ENCODE results near the gene KNTC1. TPM values are rescaled to one million over a fixed set of nuclear protein-coding genes. Genes with fewer than 3 reads are reported as not detected.
"Not testable (repeated sequence)": the region's sequence is repeated elsewhere in the genome, so short reads cannot be mapped to it uniquely, and the experiment has no call there.

The KNTC1 gene
- total RNA-seq, 1 donor from 2014 or later, result 64.0 TPM

- Mint-ChIP-seq H3K27me3 (no peaks in the 10 kb centered on the region), H3K9me3 (no peaks in the 10 kb centered on the region), H3K27ac (no peak overlapping the region), H3K4me3 (no peak overlapping the region), H3K36me3 (ENCODE audit: low read depth) (peaks cover 79% of the 10 kb centered on the region), H3K4me1 (peaks cover 4% of the 10 kb centered on the region)
- POLR2A ChIA-PET, result interaction anchor here (2.3 kb wide), 1 partner anchor 14 kb away, joined by 11 read pairs; the partner anchor contains the start of gene ZCCHC8
- CTCF ChIA-PET, result interaction anchor here (1.5 kb wide), 1 partner anchor 16 kb away, joined by 3 read pairs; no protein-coding TSS in a partner anchor
- no peak for TF ChIP-seq CTCF (IDR thresholded peaks at IDR 0.05)
- DNase-seq (no peak), ATAC-seq (ENCODE audit: low read depth) (no peak)
- intact Hi-C loops (cut with micrococcal nuclease), result no loop called here
Observed at GRCh38 chr12:122486805-122487426, 40.1 kb upstream of the KNTC1 start.

DNA sequence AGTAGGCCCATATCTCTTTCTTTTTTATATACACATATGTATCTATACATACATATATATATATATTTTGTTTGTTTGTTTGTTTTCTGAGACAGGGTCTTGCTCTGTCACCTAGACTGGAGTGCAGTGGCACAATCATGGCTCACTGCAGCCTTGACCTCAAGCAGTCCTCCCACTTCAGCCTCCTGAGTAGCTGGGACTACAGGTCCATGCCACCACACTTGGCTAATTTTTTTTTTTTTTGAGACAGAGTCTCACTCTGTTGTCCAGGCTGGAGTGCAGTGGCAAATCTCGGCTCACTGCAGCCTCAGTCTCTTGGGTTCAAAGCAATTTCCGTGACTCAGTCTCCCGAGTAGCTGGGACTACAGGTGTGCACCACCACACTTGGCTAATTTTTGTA lies 39.2 kb upstream of the KNTC1 start:
- POLR2A ChIA-PET; intact Hi-C loops (cut with micrococcal nuclease); ATAC-seq (ENCODE audit: low read depth); H3K4me1 Mint-ChIP-seq; H3K27ac Mint-ChIP-seq; H3K27me3 Mint-ChIP-seq; CTCF ChIA-PET; H3K9me3 Mint-ChIP-seq; H3K4me3 Mint-ChIP-seq; DNase-seq: not testable (repeated sequence)
- H3K36me3 Mint-ChIP-seq (ENCODE audit: low read depth), result peaks cover 82% of the 10 kb centered on the region

- H3K9me3 Mint-ChIP-seq, result no peaks in the 10 kb centered on the region
- DNase-seq (no peak), ATAC-seq (ENCODE audit: low read depth) (no peak)
- no peaks in the 10 kb centered on the region for H3K27me3 Mint-ChIP-seq
- intact Hi-C loops (cut with micrococcal nuclease), result no loop called here
- no peak for TF ChIP-seq CTCF (IDR thresholded peaks at IDR 0.05)
- ChIA-PET POLR2A (interaction anchor here (1.5 kb wide), 1 partner anchor 12 kb away, joined by 4 read pairs; the partner anchor contains the start of gene ZCCHC8), CTCF (interaction anchor here (1.1 to 1.2 kb wide), 2 partner anchors 17 to 133 kb away, joined by 3 read pairs; no protein-coding TSS in a partner anchor)
- H3K36me3 Mint-ChIP-seq (ENCODE audit: low read depth), result peaks cover 74% of the 10 kb centered on the region
- H3K27ac Mint-ChIP-seq, result no peak overlapping the region
- H3K4me3 Mint-ChIP-seq, result no peak overlapping the region
- peaks cover 16% of the 10 kb centered on the region for H3K4me1 Mint-ChIP-seq
Observed at GRCh38 chr12:122489038-122489437, 38.0 kb upstream of the KNTC1 start.

DNA sequence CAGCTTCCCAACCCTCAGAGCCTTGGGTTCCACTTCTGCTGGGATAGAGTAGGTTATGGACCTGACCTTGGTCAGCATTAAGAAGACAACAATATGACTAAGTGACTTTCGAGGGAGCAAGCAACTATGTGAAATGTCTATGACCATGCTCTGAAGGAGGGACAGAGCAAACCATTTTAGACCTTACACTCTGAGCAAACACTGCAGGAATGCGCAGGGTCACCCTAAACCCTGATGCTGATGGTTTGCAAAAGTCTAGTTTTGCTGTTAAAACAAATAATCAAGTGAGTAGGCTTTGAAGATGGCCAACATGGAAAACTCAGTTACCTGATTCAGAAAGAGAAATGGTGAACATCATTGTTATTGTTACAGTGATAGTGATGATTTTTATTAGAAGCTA lies 35.1 kb upstream of the KNTC1 start:
- intact Hi-C loops (cut with micrococcal nuclease), result no loop called here
- ATAC-seq (ENCODE audit: low read depth), result no peak
- no peaks in the 10 kb centered on the region for H3K27me3 Mint-ChIP-seq
- no peak for TF ChIP-seq CTCF (IDR thresholded peaks at IDR 0.05)
- H3K27ac Mint-ChIP-seq, result no peak overlapping the region
- H3K4me3 Mint-ChIP-seq, result no peak overlapping the region
- H3K36me3 Mint-ChIP-seq (ENCODE audit: low read depth), result peaks cover 59% of the 10 kb centered on the region
- peaks cover 22% of the 10 kb centered on the region for H3K4me1 Mint-ChIP-seq
- no peaks in the 10 kb centered on the region for H3K9me3 Mint-ChIP-seq
- ChIA-PET CTCF (interaction anchor here (0.7 kb wide), 1 partner anchor 76 kb away, joined by 4 read pairs; no protein-coding TSS in a partner anchor), POLR2A (interaction anchor here (0.7 to 1.2 kb wide), 2 partner anchors 9 to 702 kb away, joined by 4 to 6 read pairs; partner anchors contain the start of gene ZCCHC8)
- no peak for DNase-seq

- H3K4me1 Mint-ChIP-seq, result peaks cover 27% of the 10 kb centered on the region
- H3K27ac Mint-ChIP-seq; POLR2A ChIA-PET; ATAC-seq (ENCODE audit: low read depth); intact Hi-C loops (cut with micrococcal nuclease); DNase-seq; H3K4me3 Mint-ChIP-seq; CTCF ChIA-PET; H3K9me3 Mint-ChIP-seq; H3K27me3 Mint-ChIP-seq: not testable (repeated sequence)
- peaks cover 54% of the 10 kb centered on the region for H3K36me3 Mint-ChIP-seq (ENCODE audit: low read depth)
Observed at GRCh38 chr12:122493222-122493621, 33.8 kb upstream of the KNTC1 start.

GRCh38 chr12:122495258-122495657 lies 31.8 kb upstream of the KNTC1 start:
- DNase-seq, result no peak
- Mint-ChIP-seq H3K27me3 (no peaks in the 10 kb centered on the region), H3K9me3 (no peaks in the 10 kb centered on the region), H3K27ac (peak overlapping the region; percentile 1), H3K4me1 (peaks cover 44% of the 10 kb centered on the region), H3K36me3 (ENCODE audit: low read depth) (peaks cover 45% of the 10 kb centered on the region), H3K4me3 (no peak overlapping the region)
- no peak for ATAC-seq (ENCODE audit: low read depth)
- ChIA-PET CTCF (interaction anchor here (1.2 kb wide), 1 partner anchor 96 kb away, joined by 6 read pairs; no protein-coding TSS in a partner anchor), POLR2A (no interaction called here)
- intact Hi-C loops (cut with micrococcal nuclease), result no loop called here
- no peak for TF ChIP-seq CTCF (IDR thresholded peaks at IDR 0.05)

Data from activated B cell treated with CpG ODN at 0.5 μM for 24 hours (primary cell).